HG03045 (cell line): ENCODE results near the gene LRRC61.
"Not testable (repeated sequence)": the region's sequence is repeated elsewhere in the genome, so short reads cannot be mapped to it uniquely, and the experiment has no call there.

Source experiments
- ATAC-seq: cut with Tn5 transposase; IDR thresholded peaks from one replicate; pipeline ENCODE4 v1.9.1; 2021; ENCODE audit warnings: mild to moderate bottlenecking, moderate library complexity; ENCODE audit not compliant: unreplicated experiment

LRRC61 gene

GRCh38 chr7:150381096-150381495 lies 57.9 kb downstream of the LRRC61 start:
- no peak for ATAC-seq

GRCh38 chr7:150381785-150382122 lies 58.6 kb downstream of the LRRC61 start:
- ATAC-seq: no peak

- ATAC-seq: no peak
Observed at GRCh38 chr7:150382123-150382843, 59.1 kb downstream of the LRRC61 start.

GRCh38 chr7:150382844-150383225 lies 59.7 kb downstream of the LRRC61 start:
- no peak for ATAC-seq

- ATAC-seq: no peak
Observed at GRCh38 chr7:150383710-150384397, 60.7 kb downstream of the LRRC61 start.

- ATAC-seq: no peak
Observed at GRCh38 chr7:150384406-150385301, 61.5 kb downstream of the LRRC61 start.

GRCh38 chr7:150385302-150385723 lies 62.2 kb downstream of the LRRC61 start:
- no peak for ATAC-seq

GRCh38 chr7:150385884-150386283 lies 62.7 kb downstream of the LRRC61 start:
- ATAC-seq: not testable (repeated sequence)
